DND-41 (cell line): Measurements from ENCODE around the gene S100A16.

Experiments used
- ATAC-seq: fragments of 200-7000 bp; cut with Tn5 transposase; 3 replicates; pipeline ENCODE4 v1.9.1; 2021; ENCODE audit warnings: low read depth; ENCODE audit not compliant: insufficient read depth
- DNase-seq: peaks from one replicate; pipeline ENCODE4 v3.0.0-alpha.2; 2020
- H2AFZ ChIP-seq: 2 replicates; pipeline ENCODE4 v1.6.0; 2012; ENCODE audit warnings: low read depth, low read length
- H3K27ac ChIP-seq: 2 replicates; pipeline ENCODE4 v1.5.1; 2012; ENCODE audit warnings: low read length, inconsistent platforms
- H3K27me3 ChIP-seq: fragments of 200-600 bp; sonication (generic); 2 replicates; pipeline ENCODE4 v1.6.0; 2012; ENCODE audit warnings: low read length, mild to moderate bottlenecking, inconsistent platforms; ENCODE audit not compliant: insufficient read depth, poor library complexity
- H3K36me3 ChIP-seq: 2 replicates; pipeline ENCODE4 v1.5.1; 2012; ENCODE audit warnings: low read length, inconsistent platforms; ENCODE audit not compliant: insufficient read depth
- H3K4me1 ChIP-seq: 2 replicates; pipeline ENCODE4 v1.5.1; 2012; ENCODE audit warnings: mild to moderate bottlenecking, low read length; ENCODE audit not compliant: insufficient read depth
- H3K4me2 ChIP-seq: 2 replicates; pipeline ENCODE4 v1.6.0; 2012; ENCODE audit warnings: mild to moderate bottlenecking, moderate library complexity, low read length, inconsistent platforms; ENCODE audit not compliant: insufficient read depth
- H3K4me3 ChIP-seq, 2 experiments: fragments of 200-600 bp in 1 of 2; shearing (Covaris generic) in 1 of 2; 2 replicates each; pipeline ENCODE4 v1.5.1; 2012 to 2016; ENCODE audit warnings: inconsistent platforms in 2 of 2, low read length in 2 of 2, mild to moderate bottlenecking in 2 of 2, low read depth in 1 of 2, moderate library complexity in 1 of 2
- H3K79me2 ChIP-seq: 2 replicates; pipeline ENCODE4 v1.6.0; 2012; ENCODE audit warnings: low read length, inconsistent platforms; ENCODE audit not compliant: insufficient read depth
- H3K9ac ChIP-seq: 2 replicates; pipeline ENCODE4 v1.6.0; 2012; ENCODE audit warnings: low read depth, mild to moderate bottlenecking, inconsistent platforms, low read length, moderate library complexity
- H3K9me3 ChIP-seq: 2 replicates; pipeline ENCODE4 v1.5.1; 2012; ENCODE audit warnings: low read length, moderate library complexity, mild to moderate bottlenecking, inconsistent platforms; ENCODE audit not compliant: insufficient read depth, severe bottlenecking
- H4K20me1 ChIP-seq: 2 replicates; pipeline ENCODE4 v1.6.0; 2012; ENCODE audit warnings: low read length; ENCODE audit not compliant: insufficient read depth
- CTCF ChIP-seq: IDR thresholded peaks from 2 replicates; pipeline ENCODE4 v1.5.1; 2012; ENCODE audit warnings: borderline replicate concordance, low read length, moderate library complexity, mild to moderate bottlenecking; ENCODE audit not compliant: poor library complexity, severe bottlenecking; ENCODE audit errors: extremely low read depth
- EZH2 ChIP-seq: IDR thresholded peaks from 3 replicates; pipeline ENCODE4 v1.6.1; 2012; ENCODE audit warnings: borderline replicate concordance, low read depth, mild to moderate bottlenecking, moderate library complexity, low read length, inconsistent platforms; ENCODE audit not compliant: severe bottlenecking

S100A16 gene

GRCh38 chr1:153655333-153655732 is 42.4 kb upstream of the S100A16 start:
- Histone ChIP-seq H3K27me3 (no peaks in the 10 kb centered on the region), H3K36me3 (peaks cover 4% of the 10 kb centered on the region; the same call in 1 of the 2 replicates), H3K9ac (no peak overlapping the region), H3K9me3 (no peaks in the 10 kb centered on the region), H3K4me1 (peaks cover 24% of the 10 kb centered on the region), H3K79me2 (peaks cover 17% of the 10 kb centered on the region), H3K27ac (no peak overlapping the region), H3K4me2 (no peak overlapping the region), H3K4me3 (no peak overlapping the region), H2AFZ (no peak overlapping the region), H4K20me1 (no peaks in the 10 kb centered on the region)
- no peak for ATAC-seq
- no peak for DNase-seq
- TF ChIP-seq EZH2 (no peak), CTCF (no peak)

GRCh38 chr1:153652805-153653500 is 40.0 kb upstream of the S100A16 start:
- DNase-seq (no peak), ATAC-seq (no peak)
- H3K4me1 ChIP-seq: peaks cover 3% of the 10 kb centered on the region
- no peaks in the 10 kb centered on the region for H3K27me3 ChIP-seq
- no peaks in the 10 kb centered on the region for H3K79me2 ChIP-seq
- no peak for TF ChIP-seq CTCF
- no peak for TF ChIP-seq EZH2
- H4K20me1 ChIP-seq: no peaks in the 10 kb centered on the region
- H2AFZ ChIP-seq: no peak overlapping the region
- H3K9me3 ChIP-seq: no peaks in the 10 kb centered on the region
- no peaks in the 10 kb centered on the region for H3K36me3 ChIP-seq
- H3K4me3 ChIP-seq: no peak overlapping the region
- no peak overlapping the region for H3K27ac ChIP-seq
- H3K4me2 ChIP-seq: no peak overlapping the region
- H3K9ac ChIP-seq: no peak overlapping the region

GRCh38 chr1:153651771-153652170 is 38.8 kb upstream of the S100A16 start:
- Histone ChIP-seq H3K27ac (no peak overlapping the region), H3K4me3 (no peak overlapping the region), H2AFZ (no peak overlapping the region), H3K27me3 (no peaks in the 10 kb centered on the region), H3K9ac (no peak overlapping the region), H3K36me3 (peaks cover 8% of the 10 kb centered on the region; the same call in 1 of the 2 replicates), H3K9me3 (no peaks in the 10 kb centered on the region), H3K79me2 (no peaks in the 10 kb centered on the region), H4K20me1 (0 out of 2 replicates have a peak, but pooled peaks cover 3% of the 10 kb centered on the region), H3K4me2 (no peak overlapping the region), H3K4me1 (no peaks in the 10 kb centered on the region)
- no peak for DNase-seq
- no peak for ATAC-seq
- TF ChIP-seq CTCF: no peak
- no peak for TF ChIP-seq EZH2
